PFSK-1 (cell line): ENCODE measurements around the gene ADGRG3.

Experiments used
- POLR2AphosphoS5 ChIP-seq: IDR thresholded peaks from 2 replicates; pipeline ENCODE4 v1.6.1; 2012; ENCODE audit warnings: low read depth, mild to moderate bottlenecking, control low read depth, low read length, moderate library complexity
- SIN3A ChIP-seq: IDR thresholded peaks from 2 replicates; pipeline ENCODE4 v1.6.1; 2012; ENCODE audit warnings: mild to moderate bottlenecking, low read length, moderate library complexity, borderline replicate concordance; ENCODE audit not compliant: insufficient read depth
- TAF1 ChIP-seq: IDR thresholded peaks from 2 replicates; pipeline ENCODE4 v1.6.1; 2012; ENCODE audit warnings: low read length, control low read depth, borderline replicate concordance; ENCODE audit not compliant: insufficient read depth

- TF ChIP-seq SIN3A (no peak), TAF1 (no peak), POLR2AphosphoS5 (no peak)
These were observed 31.9 kb upstream of the ADGRG3 start for GRCh38 chr16:57636184-57636583.
